MM.1S (cell line): ENCODE data around the gene HBA2.

Experiments
- CTCF ChIP-seq: fragments of 300-600 bp; sonication (generic); IDR thresholded peaks from 2 replicates; pipeline ENCODE4 v1.5.1; 2016; ENCODE audit warnings: antibody characterized with exemption, low read length, mixed read lengths
- EZH2 ChIP-seq: fragments of 300-600 bp; sonication (generic); optimal IDR thresholded peaks from 2 replicates; pipeline ENCODE3; 2017; ENCODE audit warnings: low read depth, mild to moderate bottlenecking, antibody characterized with exemption, low read length, mixed read lengths
- EZH2phosphoT487 ChIP-seq: fragments of 300-600 bp; sonication (generic); IDR thresholded peaks from 2 replicates; pipeline ENCODE4 v1.6.1; 2018; ENCODE audit warnings: antibody characterized with exemption, low read length

GRCh38 chr16:143047-143446, 29.6 kb upstream of the HBA2 start:
- TF ChIP-seq CTCF (no peak), EZH2 (no peak), EZH2phosphoT487 (no peak)
